Measurements from ENCODE around the gene LDB2. TPM values are rescaled to one million over a fixed set of nuclear protein-coding genes. Genes with fewer than 3 reads are reported as not detected.

The LDB2 gene
- total RNA-seq, 2 donors from 2014 or later, result 11.4 to 14.5 TPM

- Histone ChIP-seq H3K4me3 (ENCODE audit: low read length) (no peak overlapping the region), H3K4me1 (ENCODE audit: control insufficient read depth, insufficient read depth, low read length) (no peaks in the 10 kb centered on the region), H3K36me3 (ENCODE audit: control insufficient read depth, insufficient read depth, low read length) (no peaks in the 10 kb centered on the region), H3K9ac (ENCODE audit: extremely low read depth, low read length, poor library complexity, severe bottlenecking) (no peak overlapping the region), H3K9me3 (ENCODE audit: control insufficient read depth, low read length) (no peaks in the 10 kb centered on the region), H3K27me3 (ENCODE audit: control insufficient read depth, insufficient read depth, low read length, poor library complexity, severe bottlenecking) (no peaks in the 10 kb centered on the region), H3K27ac (ENCODE audit: low read depth, low read length) (no peak overlapping the region)
- no peaks in the 10 kb centered on the region for H3K27me3 Mint-ChIP-seq (ENCODE audit: insufficient read depth)
- no peak overlapping the region for H3K27ac Mint-ChIP-seq
- peaks cover 6% of the 10 kb centered on the region for H3K4me1 Mint-ChIP-seq
- H3K9me3 Mint-ChIP-seq, result peaks cover 4% of the 10 kb centered on the region
- 91 to 100% methylated on average over 2 to 5 of the region's 6 CpGs for whole genome bisulfite sequencing, 2 experiments (ENCODE audit: insufficient coverage in 1 of 2, insufficient read length in 1 of 2)
- H3K4me3 Mint-ChIP-seq, result no peak overlapping the region
- no peaks in the 10 kb centered on the region for H3K36me3 Mint-ChIP-seq (ENCODE audit: low read depth)
- TF ChIP-seq, protein P1, sequence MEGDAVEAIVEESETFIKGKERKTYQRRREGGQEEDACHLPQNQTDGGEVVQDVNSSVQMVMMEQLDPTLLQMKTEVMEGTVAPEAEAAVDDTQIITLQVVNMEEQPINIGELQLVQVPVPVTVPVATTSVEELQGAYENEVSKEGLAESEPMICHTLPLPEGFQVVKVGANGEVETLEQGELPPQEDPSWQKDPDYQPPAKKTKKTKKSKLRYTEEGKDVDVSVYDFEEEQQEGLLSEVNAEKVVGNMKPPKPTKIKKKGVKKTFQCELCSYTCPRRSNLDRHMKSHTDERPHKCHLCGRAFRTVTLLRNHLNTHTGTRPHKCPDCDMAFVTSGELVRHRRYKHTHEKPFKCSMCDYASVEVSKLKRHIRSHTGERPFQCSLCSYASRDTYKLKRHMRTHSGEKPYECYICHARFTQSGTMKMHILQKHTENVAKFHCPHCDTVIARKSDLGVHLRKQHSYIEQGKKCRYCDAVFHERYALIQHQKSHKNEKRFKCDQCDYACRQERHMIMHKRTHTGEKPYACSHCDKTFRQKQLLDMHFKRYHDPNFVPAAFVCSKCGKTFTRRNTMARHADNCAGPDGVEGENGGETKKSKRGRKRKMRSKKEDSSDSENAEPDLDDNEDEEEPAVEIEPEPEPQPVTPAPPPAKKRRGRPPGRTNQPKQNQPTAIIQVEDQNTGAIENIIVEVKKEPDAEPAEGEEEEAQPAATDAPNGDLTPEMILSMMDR (conservative IDR thresholded peaks at IDR 0.05), result no peak
- DNase-seq, result no peak
Measured at GRCh38 chr4:16684097-16684496, 214.3 kb downstream of the LDB2 start.

DNA sequence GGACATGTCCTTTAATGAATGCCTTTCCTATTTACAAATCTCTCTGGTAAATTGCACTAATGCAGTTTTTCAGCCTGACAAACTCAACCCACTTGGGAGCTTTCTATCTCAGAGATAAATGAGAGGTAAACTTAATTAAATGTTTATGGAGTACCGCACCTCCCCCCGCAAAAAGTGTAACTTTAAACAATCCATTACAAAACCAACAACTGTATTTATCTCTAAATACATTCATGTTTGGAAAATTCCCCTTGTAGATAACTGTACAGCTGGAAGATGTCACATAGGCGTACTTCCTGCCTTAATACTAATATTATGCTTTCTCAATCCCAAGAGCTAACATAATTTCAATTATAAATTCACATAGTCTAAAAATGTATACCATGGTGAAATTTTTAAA lies 215.5 kb downstream of the LDB2 start:
- no peak overlapping the region for H3K27ac ChIP-seq (ENCODE audit: low read depth, low read length)
- H3K9me3 ChIP-seq (ENCODE audit: control insufficient read depth, low read length), result no peaks in the 10 kb centered on the region
- 89% methylated on average over 3 of the region's 3 CpGs; no CpG with 5 or more reads in 1 of the 2 experiments for WGBS, 2 experiments (ENCODE audit: insufficient coverage in 1 of 2, insufficient read length in 1 of 2)
- Mint-ChIP-seq H3K36me3 (ENCODE audit: low read depth) (no peaks in the 10 kb centered on the region), H3K4me3 (no peak overlapping the region), H3K27ac (no peak overlapping the region), H3K4me1 (peaks cover 7% of the 10 kb centered on the region), H3K27me3 (ENCODE audit: insufficient read depth) (no peaks in the 10 kb centered on the region), H3K9me3 (peaks cover 4% of the 10 kb centered on the region)
- H3K27me3 ChIP-seq (ENCODE audit: control insufficient read depth, insufficient read depth, low read length, poor library complexity, severe bottlenecking), result no peaks in the 10 kb centered on the region
- H3K9ac ChIP-seq (ENCODE audit: extremely low read depth, low read length, poor library complexity, severe bottlenecking), result no peak overlapping the region
- TF ChIP-seq, protein P1 (conservative IDR thresholded peaks at IDR 0.05), result no peak
- no peaks in the 10 kb centered on the region for H3K4me1 ChIP-seq (ENCODE audit: control insufficient read depth, insufficient read depth, low read length)
- no peak overlapping the region for H3K4me3 ChIP-seq (ENCODE audit: low read length)
- no peak for DNase-seq
- H3K36me3 ChIP-seq (ENCODE audit: control insufficient read depth, insufficient read depth, low read length), result no peaks in the 10 kb centered on the region

- Histone ChIP-seq H3K36me3 (ENCODE audit: control insufficient read depth, insufficient read depth, low read length) (no peaks in the 10 kb centered on the region), H3K4me3 (ENCODE audit: low read length) (no peak overlapping the region), H3K4me1 (ENCODE audit: control insufficient read depth, insufficient read depth, low read length) (no peaks in the 10 kb centered on the region), H3K27me3 (ENCODE audit: control insufficient read depth, insufficient read depth, low read length, poor library complexity, severe bottlenecking) (no peaks in the 10 kb centered on the region), H3K9me3 (ENCODE audit: control insufficient read depth, low read length) (no peaks in the 10 kb centered on the region), H3K27ac (ENCODE audit: low read depth, low read length) (no peak overlapping the region), H3K9ac (ENCODE audit: extremely low read depth, low read length, poor library complexity, severe bottlenecking) (no peak overlapping the region)
- Mint-ChIP-seq H3K27ac (no peak overlapping the region), H3K9me3 (no peaks in the 10 kb centered on the region), H3K4me3 (no peak overlapping the region), H3K4me1 (peaks cover 4% of the 10 kb centered on the region), H3K36me3 (ENCODE audit: low read depth) (no peaks in the 10 kb centered on the region), H3K27me3 (ENCODE audit: insufficient read depth) (no peaks in the 10 kb centered on the region)
- no peak for DNase-seq
- TF ChIP-seq, protein P1 (conservative IDR thresholded peaks at IDR 0.05), result no peak
- 88 to 95% methylated on average over 3 to 4 of the region's 5 CpGs for WGBS, 2 experiments (ENCODE audit: insufficient coverage in 1 of 2, insufficient read length in 1 of 2)
Measured at GRCh38 chr4:16677001-16677944, 221.2 kb downstream of the LDB2 start.
